GM19023 (cell line): ENCODE measurements around the gene TENT4A.
"Not testable (repeated sequence)": the region's sequence is repeated elsewhere in the genome, so short reads cannot be mapped to it uniquely, and the experiment has no call there.

Experiments
- ATAC-seq: cut with Tn5 transposase; IDR thresholded peaks from one replicate; pipeline ENCODE4 v1.9.1; 2021; ENCODE audit warnings: mild to moderate bottlenecking, moderate library complexity; ENCODE audit not compliant: unreplicated experiment

TENT4A gene

GRCh38 chr5:6767481-6768063 is 54.3 kb downstream of the TENT4A start:
- no peak for ATAC-seq

DNA sequence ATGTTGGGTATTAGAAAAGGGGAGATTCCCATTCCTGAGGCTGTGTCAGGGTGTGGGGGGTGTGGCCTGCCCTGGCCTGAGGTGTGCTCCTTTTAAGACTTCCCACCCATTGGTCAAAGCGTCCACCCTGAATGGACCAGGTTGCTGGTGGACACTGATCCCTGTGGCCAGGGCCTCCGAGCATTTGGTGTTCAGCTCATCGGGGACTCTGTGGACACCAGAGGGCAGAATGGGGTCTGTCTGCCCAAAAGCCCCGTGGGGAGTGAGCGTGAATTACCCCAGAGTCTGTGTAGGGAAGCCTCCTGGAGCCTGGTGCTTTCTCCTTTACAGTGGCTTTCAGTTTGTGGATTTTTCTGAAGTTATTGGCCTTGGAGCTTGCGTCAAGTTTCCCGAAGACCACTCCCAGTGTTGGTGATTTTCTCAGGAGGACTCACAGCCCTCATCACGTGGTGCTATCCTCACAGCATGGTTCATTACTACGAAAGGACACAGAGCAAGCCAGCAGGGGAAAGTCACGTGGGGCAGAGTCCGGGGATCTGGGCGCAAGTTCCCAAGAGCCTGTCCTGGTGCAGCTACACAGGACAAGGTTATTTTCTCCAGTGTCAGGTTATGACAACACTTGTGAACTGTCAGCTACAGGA is 55.5 kb downstream of the TENT4A start:
- ATAC-seq = no peak

DNA sequence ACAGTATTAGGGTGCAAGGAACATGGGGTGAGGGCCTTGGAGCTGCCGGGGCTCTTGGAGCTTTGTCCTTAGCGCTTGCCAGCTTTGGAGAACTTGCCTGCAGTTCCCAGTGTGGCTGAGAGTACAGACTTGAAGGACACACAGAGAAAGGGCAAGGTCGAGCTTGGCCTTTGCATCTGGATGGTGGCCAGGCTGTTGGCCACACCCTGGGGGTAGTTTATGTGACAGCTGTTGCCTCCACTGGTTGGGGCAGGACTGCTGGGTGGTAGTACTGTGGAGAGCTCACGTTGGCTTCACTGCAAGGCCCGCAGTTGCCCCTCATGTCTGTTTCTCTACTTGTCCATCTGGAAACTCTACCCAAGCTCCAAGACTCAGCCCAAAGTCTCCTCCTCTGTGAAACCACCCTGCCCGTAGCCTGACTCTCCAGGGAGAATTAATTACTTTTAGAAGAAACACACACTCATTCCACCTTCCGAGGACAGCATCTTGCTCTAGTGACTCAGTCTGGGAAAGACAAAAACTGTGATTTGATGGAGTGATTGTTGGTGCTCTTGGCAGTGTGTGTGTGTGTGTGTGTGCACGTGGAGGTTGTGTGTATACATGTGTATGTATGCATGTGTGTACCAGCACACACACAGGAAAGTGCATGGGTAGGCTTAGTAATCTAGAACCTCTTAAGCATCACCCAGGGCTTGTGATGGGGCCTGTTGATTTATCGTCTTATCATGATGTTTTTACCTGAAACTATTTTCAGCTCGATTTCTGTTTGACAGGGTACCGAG is 57.8 kb downstream of the TENT4A start:
- ATAC-seq = no peak

GRCh38 chr5:6772886-6773285 is 59.7 kb downstream of the TENT4A start:
- ATAC-seq = no peak

- no peak for ATAC-seq
Observed at GRCh38 chr5:6773342-6774035, 60.3 kb downstream of the TENT4A start.

GRCh38 chr5:6774207-6774606 is 61.0 kb downstream of the TENT4A start:
- not testable (repeated sequence) for ATAC-seq

- no peak for ATAC-seq
Observed at GRCh38 chr5:6774721-6775204, 61.5 kb downstream of the TENT4A start.

GRCh38 chr5:6775571-6775970 is 62.3 kb downstream of the TENT4A start:
- ATAC-seq = no peak

DNA sequence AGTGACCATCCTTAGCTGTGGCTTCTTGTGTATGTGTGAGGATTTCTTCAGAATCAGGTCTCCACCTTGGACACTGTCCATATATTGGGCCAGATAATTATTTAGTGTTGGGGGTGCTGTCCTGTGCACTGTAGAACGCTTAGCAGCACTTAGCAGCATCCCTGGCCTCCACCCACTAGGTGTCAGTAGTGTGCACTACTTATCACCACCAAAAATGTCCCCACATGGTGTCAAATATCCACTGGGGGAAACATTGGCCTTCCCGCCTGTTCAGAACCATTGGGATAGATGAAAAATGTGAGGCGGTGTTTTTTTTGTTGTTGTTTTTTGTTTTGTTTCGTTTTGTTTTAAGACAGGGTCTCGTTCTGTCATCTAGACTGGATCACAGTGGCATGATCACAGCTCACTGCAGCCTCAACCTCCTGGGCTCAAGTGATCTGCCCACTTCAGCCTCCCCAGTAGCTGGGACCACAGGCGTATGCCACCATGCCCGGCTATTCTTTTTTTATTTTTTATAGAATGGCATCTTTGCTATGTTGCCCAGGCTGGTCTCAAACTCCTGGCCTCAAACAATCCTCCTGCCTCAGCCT is 67.7 kb downstream of the TENT4A start:
- ATAC-seq = peak; percentile 92

DNA sequence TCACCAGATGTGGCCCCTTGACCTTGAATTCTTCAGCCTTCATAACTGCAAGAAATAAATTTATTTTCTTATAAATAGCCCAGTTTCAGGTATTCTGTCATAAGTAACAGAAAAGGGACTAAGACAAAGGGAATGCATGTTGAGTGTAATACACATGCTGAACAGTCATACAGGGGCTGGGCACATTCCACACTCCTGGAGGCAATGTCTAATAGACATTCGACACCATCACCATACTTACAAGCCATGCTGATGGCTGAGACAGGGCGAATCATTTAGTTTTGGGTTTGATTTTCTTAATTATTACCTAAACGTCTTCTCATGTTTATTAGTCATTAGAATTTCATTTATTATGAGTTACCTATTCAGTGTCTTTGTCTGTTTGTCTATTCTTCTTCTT is 68.5 kb downstream of the TENT4A start:
- ATAC-seq = no peak

DNA sequence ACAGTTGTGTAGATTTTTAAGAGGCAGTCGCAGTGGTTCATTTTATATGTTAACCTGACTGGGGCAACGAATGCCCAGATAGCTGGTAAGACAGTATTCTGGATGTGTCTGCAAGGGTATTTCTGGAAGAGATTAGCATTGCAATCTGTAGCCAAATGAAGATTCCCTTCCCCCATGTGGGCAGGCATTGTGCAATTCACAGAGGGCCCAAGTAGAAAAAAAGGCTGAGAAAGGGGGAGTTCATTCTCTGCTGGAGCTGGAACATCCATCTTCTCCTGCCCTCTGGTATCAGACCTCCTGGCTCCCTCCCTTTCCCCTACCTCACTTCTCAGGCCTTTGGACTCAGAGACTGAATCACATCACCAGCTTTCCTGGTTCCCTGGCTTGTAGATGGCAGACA is 70.6 kb downstream of the TENT4A start:
- no peak for ATAC-seq

DNA sequence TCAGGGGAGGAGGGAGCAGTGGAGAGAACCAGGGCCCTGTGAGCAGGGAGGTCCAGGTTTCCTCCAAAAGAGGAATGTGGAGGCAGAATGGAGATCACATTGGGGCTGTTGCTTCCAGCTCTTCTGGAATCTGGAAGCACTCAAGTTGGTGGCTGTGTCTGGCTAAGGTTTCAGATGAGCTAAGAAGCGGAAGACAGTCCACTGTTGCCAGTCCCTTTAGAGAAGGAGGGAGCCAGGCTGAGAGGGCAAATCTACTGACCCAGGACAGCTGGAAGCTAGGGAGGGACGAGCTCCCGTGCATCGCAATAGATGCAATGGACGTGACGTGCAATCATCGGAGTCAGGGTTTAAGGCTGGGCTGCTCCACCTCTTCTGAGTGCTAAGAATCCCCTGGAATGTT is 71.2 kb downstream of the TENT4A start:
- ATAC-seq = no peak

DNA sequence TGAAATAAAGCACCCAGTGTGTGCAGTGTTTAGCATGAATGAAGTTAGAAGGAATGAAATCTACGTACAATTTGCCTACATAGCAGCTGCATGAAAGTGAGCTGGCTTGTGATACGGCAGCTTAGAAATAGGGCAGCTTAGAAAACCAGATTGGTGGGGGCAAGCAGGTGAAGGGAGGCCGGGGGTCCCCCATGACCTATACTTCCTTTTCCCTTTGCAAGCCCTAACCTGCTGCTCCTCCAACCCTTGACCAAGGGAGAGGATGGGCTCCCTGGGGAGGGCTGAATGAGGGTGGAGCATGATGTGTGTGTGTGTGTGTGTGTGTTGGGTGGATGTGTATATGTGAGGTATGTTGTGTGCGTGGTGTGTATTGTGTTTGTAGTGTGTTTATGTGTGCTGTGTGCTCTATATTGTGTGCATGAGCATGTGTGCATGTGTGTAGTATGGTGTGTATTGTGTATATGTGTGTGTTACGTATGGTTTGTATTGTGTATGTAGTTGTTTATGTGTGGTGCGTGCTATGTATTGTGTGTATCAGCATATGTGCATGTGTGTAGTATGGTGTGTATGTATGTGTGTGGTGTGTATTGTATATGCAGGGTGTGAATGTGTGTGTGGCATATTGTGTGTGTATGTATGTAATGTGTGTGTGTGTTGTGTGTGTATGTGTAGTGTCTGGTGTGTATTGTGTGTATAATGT is 72.1 kb downstream of the TENT4A start:
- ATAC-seq = no peak

DNA sequence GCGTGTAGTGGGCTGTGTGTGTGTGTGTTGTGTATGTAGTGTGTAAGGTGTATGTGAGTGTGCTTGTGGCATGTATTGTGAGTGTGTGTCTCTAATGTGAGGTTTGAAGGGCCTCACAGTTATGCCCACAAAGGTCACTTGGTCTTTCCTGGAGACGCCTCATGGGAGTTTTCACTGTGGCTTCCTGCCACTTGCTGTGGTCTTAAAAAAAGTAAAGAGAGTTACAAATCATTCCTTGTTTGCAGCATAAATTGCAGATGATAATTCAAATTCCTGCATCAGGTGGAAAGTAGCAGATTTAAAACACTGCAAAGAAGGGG is 72.6 kb downstream of the TENT4A start:
- no peak for ATAC-seq

DNA sequence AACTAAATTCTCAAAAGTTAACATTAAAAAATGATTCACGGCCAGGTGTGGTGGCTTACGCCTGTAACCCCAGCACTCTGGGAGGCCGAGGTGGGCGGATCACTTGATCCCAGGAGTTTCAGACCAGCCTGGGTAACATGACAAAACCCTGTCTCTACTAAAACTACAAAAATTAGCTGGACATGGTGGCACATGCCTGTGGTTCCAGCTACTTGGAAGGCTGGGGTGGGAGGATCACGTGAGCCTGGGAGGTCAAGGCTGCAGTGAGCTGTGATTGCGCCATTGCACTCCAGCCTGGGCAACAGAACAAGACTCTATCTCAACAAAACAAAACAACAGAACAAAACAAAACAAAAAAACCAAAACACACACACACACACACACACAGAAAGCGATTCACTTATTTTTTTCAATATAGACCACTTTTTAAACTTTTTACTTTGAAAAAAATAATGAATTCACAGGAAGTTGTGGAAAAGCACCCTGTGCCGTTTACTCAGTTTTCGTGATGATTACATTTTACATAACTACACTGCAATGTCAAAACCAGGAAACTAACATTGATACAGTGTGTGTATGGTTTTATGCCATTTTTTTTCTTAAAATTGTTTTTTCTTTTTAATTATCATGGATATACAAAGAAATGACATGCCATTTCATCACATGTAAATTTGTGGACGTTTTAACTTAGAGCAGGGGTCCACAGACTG is 73.7 kb downstream of the TENT4A start:
- no peak for ATAC-seq

- no peak for ATAC-seq
Observed at GRCh38 chr5:6787941-6788340, 74.7 kb downstream of the TENT4A start.

- ATAC-seq = no peak
Observed at GRCh38 chr5:6788439-6788838, 75.2 kb downstream of the TENT4A start.

DNA sequence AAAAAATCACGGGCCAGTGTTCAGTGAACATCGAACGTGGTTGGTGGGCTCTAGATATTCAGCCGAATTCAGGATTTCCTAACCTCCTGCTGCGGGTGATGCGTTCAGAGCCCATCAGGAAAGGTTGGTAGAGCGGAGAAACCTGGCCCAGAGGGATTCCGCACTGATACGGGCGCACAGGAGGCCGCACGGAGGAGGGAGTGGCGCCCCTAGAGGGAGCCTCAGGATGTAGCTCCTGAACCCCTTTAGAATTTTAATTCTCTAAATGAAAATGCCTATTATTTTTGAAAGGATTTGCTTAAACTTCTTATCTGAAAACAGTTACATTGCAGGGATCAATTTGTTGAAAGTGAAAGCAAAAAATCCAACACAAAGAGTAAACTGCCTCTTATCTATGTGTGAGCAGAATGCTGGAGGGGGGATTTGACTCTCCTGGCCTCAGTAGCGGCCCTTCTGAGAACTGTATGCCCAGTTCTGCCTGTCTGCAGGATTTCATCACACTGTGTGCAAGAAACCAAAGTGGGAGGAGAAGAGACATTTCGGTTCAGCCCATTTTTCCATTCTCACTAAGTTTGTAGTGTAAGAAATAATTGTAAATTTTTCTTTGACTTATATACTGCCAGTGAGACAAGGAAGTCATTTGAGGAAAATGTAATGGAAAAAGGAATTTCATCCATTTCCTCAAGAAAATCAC is 75.9 kb downstream of the TENT4A start:
- no peak for ATAC-seq

DNA sequence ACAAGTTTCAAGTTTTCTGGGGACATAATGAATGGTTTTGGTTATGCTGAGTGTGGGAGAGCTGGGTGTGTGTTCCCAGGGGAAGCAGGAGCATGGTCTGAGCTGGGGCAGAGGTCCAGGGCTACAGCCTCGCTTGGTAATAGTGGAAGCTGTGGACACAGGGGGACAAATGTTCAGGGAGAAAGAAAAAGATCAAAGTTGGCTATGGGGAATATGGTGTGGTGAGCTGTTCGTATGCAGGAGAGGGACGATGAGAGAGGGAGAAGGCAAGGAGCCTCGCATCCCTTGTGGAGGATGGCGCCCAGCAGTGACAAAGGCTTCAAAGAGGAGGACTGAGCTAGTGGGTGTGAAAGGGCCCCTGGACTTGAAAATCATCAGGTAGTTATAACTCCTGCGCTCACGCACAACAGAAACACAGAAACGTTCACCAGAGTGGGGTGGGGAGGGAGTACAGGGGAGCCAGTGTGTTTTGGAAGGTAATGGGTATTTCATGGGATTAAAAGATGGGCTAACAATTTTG is 77.2 kb downstream of the TENT4A start:
- no peak for ATAC-seq
